SK-N-SH (cell line): ENCODE results near the gene FKBP8. TPM values are rescaled to one million over a fixed set of nuclear protein-coding genes. Genes with fewer than 3 reads are reported as not detected.

Source experiments
- CTCF ChIA-PET: fragments of 300-600, 350-600 bp; formaldehyde crosslinking; extraction: SDS; loops from one replicate; lab custom pipeline; 2021; lab: Yijun Ruan, JAX
- POLR2A ChIA-PET: fragments of 350-600 bp; sonication (Branson Sonifier 250); formaldehyde crosslinking; extraction: SDS; loops from one replicate; lab custom pipeline; 2020; ENCODE audit warnings: antibody characterized with exemption, inconsistent platforms; lab: Yijun Ruan, JAX
- DNase-seq: peaks from one replicate; pipeline ENCODE4 v3.0.0; 2012
- H2AFZ ChIP-seq: fragments of 200-600 bp; sonication (generic); 2 replicates; pipeline ENCODE4 v1.8.1; 2016; ENCODE audit warnings: antibody characterized with exemption, mild to moderate bottlenecking, low read depth
- H3F3A ChIP-seq: fragments of 200-600 bp; sonication (generic); replicated peaks from 2 replicates; pipeline ENCODE3; 2016; ENCODE audit warnings: antibody characterized with exemption, mild to moderate bottlenecking; ENCODE audit not compliant: insufficient read depth
- H3K27ac ChIP-seq, 2 experiments: fragments of 200-500 bp in 1 of 2; fragments of 200-600 bp in 1 of 2; sonication (Bioruptor generic) in 1 of 2; sonication (generic), shearing (Covaris generic) in 1 of 2; 2 replicates each; pipeline versions ENCODE4 v1.5.1 to v1.6.1; 2014 to 2016; ENCODE audit warnings: low read depth in 2 of 2, inconsistent platforms in 1 of 2, low read length in 1 of 2, mild to moderate bottlenecking in 1 of 2, mixed read lengths in 1 of 2
- H3K27me3 ChIP-seq: fragments of 200-600 bp; sonication (generic), shearing (Covaris generic); 2 replicates; pipeline ENCODE4 v1.6.1; 2016; ENCODE audit warnings: mixed run types; ENCODE audit not compliant: insufficient read depth
- H3K36me3 ChIP-seq, 2 experiments: fragments of 200-500 bp in 1 of 2; fragments of 200-600 bp in 1 of 2; sonication (Bioruptor generic) in 1 of 2; sonication (generic) in 1 of 2; replicated peaks in 1 of 2; 2 replicates each; pipeline versions ENCODE3 to v1.5.1; 2014 to 2016; ENCODE audit warnings: low read length in 1 of 2, mild to moderate bottlenecking in 1 of 2; ENCODE audit not compliant: insufficient read depth in 2 of 2, control insufficient read depth in 1 of 2
- H3K4me1 ChIP-seq, 2 experiments: fragments of 200-500 bp in 1 of 2; fragments of 200-600 bp in 1 of 2; sonication (Bioruptor generic) in 1 of 2; sonication (generic), shearing (Covaris generic) in 1 of 2; 2 replicates each; pipeline versions ENCODE4 v1.5.1 to v1.6.1; 2014 to 2016; ENCODE audit warnings: low read depth in 1 of 2, low read length in 1 of 2, mixed run types in 1 of 2; ENCODE audit not compliant: insufficient read depth in 2 of 2, control insufficient read depth in 1 of 2
- H3K4me2 ChIP-seq: fragments of 200-600 bp; sonication (generic), shearing (Covaris generic); 2 replicates; pipeline ENCODE4 v1.6.1; 2017; ENCODE audit warnings: mixed run types
- H3K4me3 ChIP-seq, 2 experiments: fragments of 200-500 bp in 1 of 2; fragments of 200-600 bp in 1 of 2; sonication (Bioruptor generic) in 1 of 2; sonication (generic), shearing (Covaris generic) in 1 of 2; 2 replicates each; pipeline versions ENCODE4 v1.5.1 to v1.8.1; 2014 to 2016; ENCODE audit warnings: low read depth in 2 of 2, inconsistent platforms in 1 of 2, low read length in 1 of 2, mild to moderate bottlenecking in 1 of 2, mixed read lengths in 1 of 2, moderate library complexity in 1 of 2
- H3K79me2 ChIP-seq: fragments of 200-600 bp; sonication (generic); 2 replicates; pipeline ENCODE4 v1.8.1; 2017; ENCODE audit warnings: mild to moderate bottlenecking; ENCODE audit not compliant: insufficient read depth
- H3K9ac ChIP-seq: fragments of 200-600 bp; sonication (generic); 2 replicates; pipeline ENCODE4 v1.6.1; 2017; ENCODE audit warnings: mixed run types
- H3K9me2 ChIP-seq: fragments of 200-600 bp; sonication (generic); 2 replicates; pipeline ENCODE4 v1.6.1; 2017; ENCODE audit warnings: mixed run types
- H3K9me3 ChIP-seq: fragments of 200-600 bp; sonication (generic); 2 replicates; pipeline ENCODE4 v1.6.1; 2017; ENCODE audit warnings: mixed run types, mild to moderate bottlenecking, moderate library complexity
- H4K20me1 ChIP-seq: fragments of 200-600 bp; sonication (generic); 2 replicates; pipeline ENCODE4 v1.6.1; 2017; ENCODE audit warnings: mild to moderate bottlenecking, mixed run types; ENCODE audit not compliant: insufficient read depth
- ELF1 ChIP-seq: IDR thresholded peaks from 2 replicates; pipeline ENCODE4 v1.4.0; 2012
- EP300 ChIP-seq, 2 experiments: IDR thresholded peaks; 2 replicates each; pipeline versions ENCODE4 v1.4.0 to v1.6.1; 2012; ENCODE audit warnings: borderline replicate concordance in 1 of 2, low read depth in 1 of 2, low read length in 1 of 2
- FOSL2 ChIP-seq: IDR thresholded peaks from 2 replicates; pipeline ENCODE4 v1.4.0; 2012; ENCODE audit warnings: low read depth, mild to moderate bottlenecking, moderate library complexity, borderline replicate concordance
- FOXJ3 ChIP-seq: sonication (generic); formaldehyde crosslinking; IDR thresholded peaks from 2 replicates; pipeline ENCODE4 v1.5.1; 2020; ENCODE audit warnings: mild to moderate bottlenecking, missing genetic modification reagents
- GATA2 ChIP-seq: sonication (generic); formaldehyde crosslinking; IDR thresholded peaks from 2 replicates; pipeline ENCODE4 v1.5.0; 2020; ENCODE audit warnings: mild to moderate bottlenecking, missing genetic modification reagents
- MEF2A ChIP-seq: IDR thresholded peaks from 2 replicates; pipeline ENCODE4 v1.4.0; 2012; ENCODE audit warnings: low read depth, borderline replicate concordance
- POLR2AphosphoS5 ChIP-seq: IDR thresholded peaks from 2 replicates; pipeline ENCODE4 v1.6.1; 2012; ENCODE audit warnings: low read depth, low read length
- RAD21 ChIP-seq: IDR thresholded peaks from 2 replicates; pipeline ENCODE4 v1.6.1; 2012; ENCODE audit warnings: mild to moderate bottlenecking, low read length
- SMC3 ChIP-seq: IDR thresholded peaks from 2 replicates; pipeline ENCODE4 v1.6.1; 2012; ENCODE audit warnings: low read depth, low read length, improper control_type of control experiment
- TEAD4 ChIP-seq: IDR thresholded peaks from 2 replicates; pipeline ENCODE4 v1.4.0; 2012; ENCODE audit warnings: mild to moderate bottlenecking, borderline replicate concordance; ENCODE audit not compliant: insufficient read depth
- YY1 ChIP-seq: IDR thresholded peaks from 2 replicates; pipeline ENCODE4 v1.4.0; 2012; ENCODE audit warnings: low read depth, mild to moderate bottlenecking
- WGBS: methylation state at CpG from one replicate; pipeline ENCODE4 v1.1.6; 2017; ENCODE audit warnings: low lambda C conversion rate; 5-methylcytosine and 5-hydroxymethylcytosine counted together
- polyA plus RNA-seq, 3 experiments: library from polyadenylated mRNA; depleted of rRNA; stranded (reverse); fragments of >200 nt; gene quantifications; 2 replicates each; pipeline ENCODE4 v1.2.3, GENCODE V29; 2012
- TF ChIP-seq, protein P1 (sequence below): IDR thresholded peaks from 2 replicates; pipeline ENCODE4; 2012

Gene FKBP8
- polyA plus RNA-seq, 1 of the 3 experiments (the other 2 are of a cell fraction), result 273 TPM

DNA sequence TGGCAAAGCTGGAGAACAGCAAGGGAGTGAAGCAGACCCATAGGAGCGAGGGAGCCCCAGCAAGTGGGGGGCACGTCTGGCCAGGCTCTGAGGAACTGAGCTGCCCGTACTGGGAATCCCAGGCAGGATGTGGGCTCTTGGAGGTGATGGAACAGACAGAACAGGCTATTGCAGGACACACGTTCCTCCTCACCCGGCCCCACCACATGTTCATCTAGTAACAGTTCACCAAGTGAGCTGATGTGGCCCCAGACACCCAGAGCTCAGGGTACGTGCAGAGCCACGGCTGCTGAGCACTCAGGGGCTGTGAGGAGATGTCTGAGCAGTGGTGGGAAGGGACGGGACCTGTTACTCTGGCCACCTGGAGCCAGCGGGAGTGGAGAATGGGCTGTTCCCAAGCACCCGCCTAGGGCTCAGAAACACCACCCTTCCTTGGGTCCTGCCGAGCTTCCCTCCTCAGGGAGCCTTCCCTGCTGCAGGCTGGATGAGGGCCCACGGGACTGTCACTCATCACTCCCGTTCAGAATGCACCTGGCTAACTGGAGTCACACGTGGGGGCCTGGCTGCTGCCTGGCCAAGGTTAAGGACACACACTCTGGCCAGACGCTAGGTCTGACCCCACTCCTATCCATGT lies 39.9 kb downstream of the FKBP8 start:
- CTCF ChIA-PET, result interaction anchor here (0.7 to 4.2 kb wide), 9 partner anchors 8 to 364 kb away, joined by 3 to 36 read pairs (median 4); partner anchors contain the start of gene ELL
- TF ChIP-seq POLR2AphosphoS5 (no peak), MEF2A (no peak), SMC3 (no peak), GATA2 (no peak), TEAD4 (no peak), EP300 (IDR thresholded peaks at IDR 0.05; ENCODE audit: borderline replicate concordance in 1 of 2, low read depth in 1 of 2, low read length in 1 of 2) (no peak), FOSL2 (no peak), ELF1 (no peak), RAD21 (no peak), FOXJ3 (CRISPR knock-in tag) (no peak)
- TF ChIP-seq, protein P1, sequence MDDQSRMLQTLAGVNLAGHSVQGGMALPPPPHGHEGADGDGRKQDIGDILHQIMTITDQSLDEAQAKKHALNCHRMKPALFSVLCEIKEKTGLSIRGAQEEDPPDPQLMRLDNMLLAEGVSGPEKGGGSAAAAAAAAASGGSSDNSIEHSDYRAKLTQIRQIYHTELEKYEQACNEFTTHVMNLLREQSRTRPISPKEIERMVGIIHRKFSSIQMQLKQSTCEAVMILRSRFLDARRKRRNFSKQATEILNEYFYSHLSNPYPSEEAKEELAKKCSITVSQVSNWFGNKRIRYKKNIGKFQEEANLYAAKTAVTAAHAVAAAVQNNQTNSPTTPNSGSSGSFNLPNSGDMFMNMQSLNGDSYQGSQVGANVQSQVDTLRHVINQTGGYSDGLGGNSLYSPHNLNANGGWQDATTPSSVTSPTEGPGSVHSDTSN, result no peak
- no peak for DNase-seq
- no peak overlapping the region for H3K4me2 ChIP-seq
- H3K79me2 ChIP-seq, result peaks cover 96% of the 10 kb centered on the region
- H3K36me3 ChIP-seq, result no peaks in the 10 kb centered on the region
- POLR2A ChIA-PET, result interaction anchor here (0.5 kb wide), 1 partner anchor 10 kb away, joined by 3 read pairs; no protein-coding TSS in a partner anchor
- peaks cover 100% of the 10 kb centered on the region for H4K20me1 ChIP-seq
- 84% methylated on average over 10 of the region's 15 CpGs for WGBS
- peak overlapping the region in 1 of 2 experiments; percentile 48; a peak in 1 of 4 replicates for H3K27ac ChIP-seq
- H3K9ac ChIP-seq, result no peak overlapping the region
- H3K27me3 ChIP-seq, result no peaks in the 10 kb centered on the region
- no peak overlapping the region for H2AFZ ChIP-seq
- no peaks in the 10 kb centered on the region for H3F3A ChIP-seq
- no peak overlapping the region for H3K4me3 ChIP-seq
- H3K9me3 ChIP-seq, result no peaks in the 10 kb centered on the region
- peaks cover 0 to 72% of the 10 kb centered on the region in 2 experiments; a peak in 1 of 4 replicates for H3K4me1 ChIP-seq
- H3K9me2 ChIP-seq, result no peaks in the 10 kb centered on the region

GRCh38 chr19:18502638-18503294 lies 40.6 kb downstream of the FKBP8 start:
- H2AFZ ChIP-seq, result no peak overlapping the region
- H3K27me3 ChIP-seq, result no peaks in the 10 kb centered on the region
- TF ChIP-seq GATA2, result peak; percentile 20; the same call in 1 of the 2 replicates
- TF ChIP-seq YY1, result no peak
- TF ChIP-seq, all 33 proteins: peak for 1
- H3K4me3 ChIP-seq, result no peak overlapping the region
- H3K4me1 ChIP-seq, result peaks cover 0 to 67% of the 10 kb centered on the region in 2 experiments; a peak in 1 of 4 replicates
- H3K4me2 ChIP-seq, result no peak overlapping the region
- H3F3A ChIP-seq, result no peaks in the 10 kb centered on the region
- H3K9ac ChIP-seq, result no peak overlapping the region
- peaks cover 100% of the 10 kb centered on the region for H4K20me1 ChIP-seq
- WGBS, result 72% methylated on average over 16 of the region's 17 CpGs
- peaks cover 98% of the 10 kb centered on the region for H3K79me2 ChIP-seq
- POLR2A ChIA-PET, result no interaction called here
- CTCF ChIA-PET, result interaction anchor here (0.7 to 4.2 kb wide), 11 partner anchors 14 to 364 kb away, joined by 3 to 36 read pairs (median 3); partner anchors contain the start of gene ELL
- H3K9me3 ChIP-seq, result no peaks in the 10 kb centered on the region
- H3K36me3 ChIP-seq, result no peaks in the 10 kb centered on the region
- DNase-seq, result peak; percentile 70
- H3K9me2 ChIP-seq, result no peaks in the 10 kb centered on the region
- H3K27ac ChIP-seq, result peak overlapping the region in 1 of 2 experiments; percentile 53; a peak in 1 of 4 replicates
